GM19193 (cell line): Measurements from ENCODE around the gene TMEM258.

Experiments used
- POLR2A ChIP-seq: IDR thresholded peaks from 4 replicates; pipeline ENCODE4 v1.6.1; 2011; ENCODE audit not compliant: insufficient read depth, insufficient read length; ENCODE audit errors: extremely low read depth

The TMEM258 gene

DNA sequence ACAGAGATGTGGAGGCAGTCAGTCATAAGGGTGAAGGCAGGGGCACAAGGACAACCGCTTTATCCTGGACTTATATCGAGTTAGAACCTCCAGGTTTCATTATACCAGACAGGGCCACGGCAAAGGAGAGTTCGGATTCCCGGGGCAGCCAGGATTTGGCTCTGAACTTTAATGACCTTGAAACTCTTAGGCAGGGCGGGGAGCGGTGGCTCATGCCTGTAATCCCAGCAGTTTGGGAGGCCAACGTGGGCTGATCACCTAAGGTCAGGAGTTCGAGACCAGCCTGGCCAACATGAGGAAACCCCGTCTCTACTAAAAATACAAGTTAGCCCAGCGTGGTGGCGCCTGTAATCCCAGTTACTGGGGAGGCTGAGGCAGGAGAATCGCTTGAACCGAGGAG is 41.0 kb downstream of the TMEM258 start:
- TF ChIP-seq POLR2A = no peak

DNA sequence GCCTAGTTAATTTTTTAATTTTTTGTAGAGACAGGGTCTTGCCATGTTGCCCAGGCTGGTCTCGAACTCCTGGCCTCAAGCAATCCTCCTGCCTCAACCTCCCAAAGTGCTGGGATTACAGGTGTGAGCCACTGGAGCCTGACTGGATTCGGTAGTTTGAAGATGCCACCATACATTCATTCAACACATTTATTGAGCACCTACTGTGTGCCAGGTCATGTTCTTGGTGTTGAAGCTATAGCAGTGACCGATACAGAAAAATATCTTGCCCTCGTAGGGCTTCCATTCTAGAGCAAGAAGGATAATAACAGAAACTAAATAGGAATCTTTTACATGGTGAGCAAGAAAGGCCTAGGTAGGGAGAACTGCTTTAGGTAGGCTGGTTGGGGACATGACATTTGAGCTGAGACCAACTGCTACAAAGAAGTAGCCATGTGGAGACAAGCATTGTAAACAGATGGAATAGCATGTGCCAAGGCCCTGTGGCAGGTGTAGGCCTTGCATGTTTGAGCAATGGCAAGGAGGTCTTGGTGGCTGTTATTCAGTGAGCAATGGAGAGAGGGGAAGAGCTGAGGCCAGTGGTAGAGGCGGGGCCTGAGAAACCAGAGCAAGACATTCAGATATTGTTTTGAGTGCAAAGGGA is 41.6 kb downstream of the TMEM258 start:
- TF ChIP-seq POLR2A = no peak

DNA sequence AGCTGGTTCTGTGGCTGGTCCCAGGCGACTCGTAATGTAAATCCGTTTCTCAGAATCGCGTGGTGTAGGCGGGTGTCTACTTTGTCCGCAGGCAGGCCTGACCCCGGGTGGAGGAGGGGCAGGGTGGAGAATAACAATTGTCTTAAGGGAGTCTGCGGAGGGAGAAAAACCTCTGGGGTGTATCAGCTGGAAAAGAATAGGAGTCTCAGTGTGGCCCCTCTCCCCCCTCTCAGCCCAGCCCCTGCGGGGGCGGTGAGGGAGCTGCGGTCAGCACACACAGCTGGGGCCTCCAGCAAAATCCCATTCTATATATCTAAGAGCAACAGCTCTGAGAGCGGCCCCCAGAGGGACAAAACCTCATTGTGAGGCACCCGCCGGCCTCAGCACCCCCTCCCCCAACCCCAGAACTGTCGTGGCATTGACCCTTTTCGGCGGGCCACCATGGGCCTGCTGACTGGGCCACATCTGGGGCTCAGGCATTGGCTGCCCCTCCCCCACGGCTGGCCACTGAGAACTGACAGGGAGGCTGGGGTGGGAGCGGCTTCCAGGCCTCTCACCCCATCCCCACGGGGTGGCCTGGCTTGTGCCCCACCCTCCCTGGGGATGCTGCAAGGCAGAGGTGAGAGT is 42.7 kb downstream of the TMEM258 start:
- TF ChIP-seq POLR2A = no peak

- TF ChIP-seq POLR2A = no peak
Measured at GRCh38 chr11:61747967-61748285, 44.5 kb downstream of the TMEM258 start.

- TF ChIP-seq POLR2A = no peak
Measured at GRCh38 chr11:61747192-61747966, 45.0 kb downstream of the TMEM258 start.

GRCh38 chr11:61746442-61747191 is 45.8 kb downstream of the TMEM258 start:
- TF ChIP-seq POLR2A = no peak

- TF ChIP-seq POLR2A = no peak
Measured at GRCh38 chr11:61745781-61746441, 46.5 kb downstream of the TMEM258 start.

DNA sequence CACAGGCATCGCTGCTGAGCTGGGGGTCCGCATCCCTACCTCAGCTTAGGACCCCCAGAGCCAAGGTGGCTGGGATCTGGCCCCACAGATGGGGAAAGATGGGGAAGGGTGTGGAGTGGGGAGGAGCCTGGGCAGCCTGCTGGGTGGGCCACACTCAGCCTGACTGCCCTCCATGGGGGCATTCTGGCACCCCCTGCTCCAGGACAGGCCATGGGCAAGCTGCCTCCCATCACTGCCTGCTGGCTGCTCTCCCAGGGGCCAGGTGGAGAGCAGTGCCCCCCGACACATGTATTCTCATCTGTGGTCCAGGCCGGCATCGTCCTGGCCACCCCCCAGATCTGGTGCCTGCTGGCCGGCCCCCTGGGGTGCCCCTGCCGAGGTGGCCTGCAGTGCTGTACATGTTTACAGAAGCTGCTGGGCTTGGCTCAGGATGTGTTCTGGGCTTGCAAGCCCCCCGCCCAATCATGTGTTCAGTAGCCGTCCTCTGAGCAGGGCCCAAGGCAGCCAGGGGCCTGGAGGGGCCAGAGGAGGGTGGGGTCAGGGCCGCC is 47.7 kb downstream of the TMEM258 start:
- TF ChIP-seq POLR2A = no peak

GRCh38 chr11:61744181-61744580 is 48.2 kb downstream of the TMEM258 start:
- TF ChIP-seq POLR2A = no peak

- TF ChIP-seq POLR2A = no peak
Measured at GRCh38 chr11:61743486-61744095, 48.8 kb downstream of the TMEM258 start.

DNA sequence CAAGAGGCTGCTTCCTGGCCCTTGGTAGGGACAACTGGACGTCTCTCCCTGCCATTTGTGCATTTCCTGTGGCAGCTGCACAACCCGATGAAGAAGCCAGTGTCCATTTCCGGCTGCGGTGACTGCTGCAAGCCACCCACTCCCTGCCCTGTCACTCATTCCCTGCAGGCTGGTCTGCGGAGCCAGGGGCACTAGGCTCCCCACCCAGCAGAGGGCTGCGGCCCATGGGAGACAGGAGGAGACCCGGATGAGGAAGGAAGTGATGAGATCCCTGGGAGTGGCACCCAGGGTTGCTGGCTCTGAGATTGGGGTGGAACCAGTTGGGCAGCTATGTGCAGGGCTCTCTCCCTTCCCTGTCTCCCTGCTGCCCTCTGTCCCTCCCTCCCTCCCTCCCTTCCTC is 50.0 kb downstream of the TMEM258 start:
- TF ChIP-seq POLR2A = no peak

GRCh38 chr11:61739966-61740365 is 52.4 kb downstream of the TMEM258 start:
- no peak for TF ChIP-seq POLR2A

- TF ChIP-seq POLR2A = no peak
Measured at GRCh38 chr11:61739413-61739812, 53.0 kb downstream of the TMEM258 start.
